Parathyroid adenoma (tissue), 2 donors: ENCODE measurements around the gene SCGB1C1.

Experiments
- H2AFZ ChIP-seq: fragments of 300-600 bp; sonication (generic); one replicate; pipeline ENCODE4 v1.7.0; 2017; ENCODE audit warnings: antibody characterized with exemption, mild to moderate bottlenecking
- H3K27ac ChIP-seq: fragments of 300-600 bp; sonication (generic); one replicate; pipeline ENCODE4 v1.7.0; 2017
- H3K27me3 ChIP-seq: fragments of 300-600 bp; sonication (generic); one replicate; pipeline ENCODE4 v1.7.0; 2017; ENCODE audit warnings: low read length; ENCODE audit not compliant: control insufficient read depth, insufficient read depth
- H3K36me3 ChIP-seq: fragments of 300-600 bp; sonication (generic); one replicate; pipeline ENCODE4 v1.7.0; 2017; ENCODE audit warnings: low read length; ENCODE audit not compliant: control insufficient read depth, insufficient read depth
- H3K4me1 ChIP-seq: fragments of 300-600 bp; sonication (generic); one replicate; pipeline ENCODE4 v1.7.0; 2017; ENCODE audit warnings: control low read depth
- H3K4me2 ChIP-seq: fragments of 300-600 bp; sonication (generic); one replicate; pipeline ENCODE4 v1.7.0; 2017; ENCODE audit warnings: low read length
- H3K4me3 ChIP-seq: fragments of 300-600 bp; sonication (generic); one replicate; pipeline ENCODE4 v1.7.0; 2017; ENCODE audit warnings: low read depth, low read length
- H3K79me2 ChIP-seq: fragments of 300-600 bp; sonication (generic); one replicate; pipeline ENCODE4 v1.7.0; 2017; ENCODE audit warnings: control low read depth
- H3K9ac ChIP-seq: fragments of 300-600 bp; sonication (generic); one replicate; pipeline ENCODE4 v1.7.0; 2017; ENCODE audit warnings: mild to moderate bottlenecking
- H3K9me3 ChIP-seq: fragments of 300-600 bp; sonication (generic); one replicate; pipeline ENCODE4 v1.7.0; 2017; ENCODE audit warnings: low read length; ENCODE audit not compliant: control insufficient read depth
- CTCF ChIP-seq: fragments of 300-600 bp; sonication (generic); IDR thresholded peaks from one replicate; pipeline ENCODE4 v1.7.0; 2017; ENCODE audit warnings: antibody characterized with exemption, mild to moderate bottlenecking
- donor health status: primary hyperparathyroidism.

The SCGB1C1 gene

GRCh38 chr11:210803-211180 lies 17.9 kb downstream of the SCGB1C1 start:
- Histone ChIP-seq H3K4me3 (no peak overlapping the region), H3K4me1 (peaks cover 8% of the 10 kb centered on the region), H2AFZ (no peak overlapping the region), H3K27ac (no peak overlapping the region), H3K9ac (no peak overlapping the region), H3K9me3 (no peaks in the 10 kb centered on the region), H3K79me2 (peaks cover 6% of the 10 kb centered on the region), H3K36me3 (no peaks in the 10 kb centered on the region), H3K27me3 (no peaks in the 10 kb centered on the region), H3K4me2 (no peak overlapping the region)
- no peak for TF ChIP-seq CTCF

- Histone ChIP-seq H3K27me3 (no peaks in the 10 kb centered on the region), H3K4me3 (no peak overlapping the region), H3K9ac (no peak overlapping the region), H2AFZ (no peak overlapping the region), H3K4me2 (no peak overlapping the region), H3K36me3 (no peaks in the 10 kb centered on the region), H3K9me3 (no peaks in the 10 kb centered on the region), H3K27ac (no peak overlapping the region), H3K79me2 (peaks cover under 1% of the 10 kb centered on the region), H3K4me1 (peaks cover 4% of the 10 kb centered on the region)
- TF ChIP-seq CTCF, result no peak
Observed at GRCh38 chr11:211295-211694, 18.4 kb downstream of the SCGB1C1 start.

GRCh38 chr11:211741-212140 lies 18.9 kb downstream of the SCGB1C1 start:
- no peaks in the 10 kb centered on the region for H3K79me2 ChIP-seq
- no peaks in the 10 kb centered on the region for H3K9me3 ChIP-seq
- peaks cover 4% of the 10 kb centered on the region for H3K4me1 ChIP-seq
- H3K9ac ChIP-seq, result no peak overlapping the region
- no peak overlapping the region for H3K4me3 ChIP-seq
- TF ChIP-seq CTCF, result no peak
- H3K27ac ChIP-seq, result no peak overlapping the region
- H3K36me3 ChIP-seq, result no peaks in the 10 kb centered on the region
- H3K4me2 ChIP-seq, result no peak overlapping the region
- no peaks in the 10 kb centered on the region for H3K27me3 ChIP-seq
- no peak overlapping the region for H2AFZ ChIP-seq

GRCh38 chr11:212150-213100 lies 19.5 kb downstream of the SCGB1C1 start:
- no peaks in the 10 kb centered on the region for H3K9me3 ChIP-seq
- no peak overlapping the region for H3K4me3 ChIP-seq
- no peak overlapping the region for H2AFZ ChIP-seq
- H3K36me3 ChIP-seq, result no peaks in the 10 kb centered on the region
- H3K27me3 ChIP-seq, result no peaks in the 10 kb centered on the region
- no peak overlapping the region for H3K27ac ChIP-seq
- H3K79me2 ChIP-seq, result no peaks in the 10 kb centered on the region
- TF ChIP-seq CTCF, result no peak
- no peak overlapping the region for H3K9ac ChIP-seq
- H3K4me1 ChIP-seq, result peaks cover 4% of the 10 kb centered on the region
- no peak overlapping the region for H3K4me2 ChIP-seq

GRCh38 chr11:213111-213510 lies 20.2 kb downstream of the SCGB1C1 start:
- no peaks in the 10 kb centered on the region for H3K36me3 ChIP-seq
- TF ChIP-seq CTCF, result no peak
- H3K4me1 ChIP-seq, result peaks cover 4% of the 10 kb centered on the region
- no peak overlapping the region for H3K4me2 ChIP-seq
- no peaks in the 10 kb centered on the region for H3K27me3 ChIP-seq
- no peak overlapping the region for H3K9ac ChIP-seq
- no peak overlapping the region for H2AFZ ChIP-seq
- no peaks in the 10 kb centered on the region for H3K9me3 ChIP-seq
- no peak overlapping the region for H3K4me3 ChIP-seq
- H3K27ac ChIP-seq, result no peak overlapping the region
- H3K79me2 ChIP-seq, result no peaks in the 10 kb centered on the region
